ENCODE results near the gene PTPN22. TPM values are rescaled to one million over a fixed set of nuclear protein-coding genes. Genes with fewer than 3 reads are reported as not detected.

The PTPN22 gene
- total and polyA plus RNA-seq, 9 of the 15 experiments (the other 6 are each of a cell fraction or from before 2014, with no cell fraction given) = 0.45 to 4.6 (median 1.1) TPM

GRCh38 chr1:113913887-113914664 lies 42.6 kb upstream of the PTPN22 start (continued):
- TF ChIP-seq ZNF668 (CRISPR knock-in tag; IDR thresholded peaks at IDR 0.05) (no peak; the same call in 1 of the 2 replicates), MLLT1 (IDR thresholded peaks at IDR 0.05) (peak in 1 of 2 experiments; percentile 81; a peak in 1 of 4 replicates), TRIM28 (IDR thresholded peaks at IDR 0.05) (peak; percentile 90), ZNF57 (CRISPR knock-in tag; IDR thresholded peaks at IDR 0.05) (no peak), CBX2 (IDR thresholded peaks at IDR 0.05; ENCODE audit: insufficient read depth, low read length, poor library complexity, severe bottlenecking) (no peak), ZNF77 (CRISPR knock-in tag; IDR thresholded peaks at IDR 0.05) (no peak), STAT5B (CRISPR knock-in tag; IDR thresholded peaks at IDR 0.05) (no peak), GABPB1 (CRISPR knock-in tag; IDR thresholded peaks at IDR 0.05) (peak; percentile 60; the same call in 1 of the 2 replicates), NFXL1 (CRISPR knock-in tag; IDR thresholded peaks at IDR 0.05) (no peak), CHAMP1 (IDR thresholded peaks at IDR 0.05) (peak; percentile 97), MXI1 (IDR thresholded peaks at IDR 0.05; ENCODE audit: low read depth, low read length) (peak; percentile 76; the same call in 1 of the 2 replicates), ID3 (CRISPR knock-in tag; IDR thresholded peaks at IDR 0.05) (no peak), ID3 (tag; IDR thresholded peaks at IDR 0.05) (peak; percentile 90), ETV1 (tag; conservative IDR thresholded peaks at IDR 0.05; ENCODE audit: low read depth) (peak; percentile 60), ZNF175 (CRISPR knock-in tag; IDR thresholded peaks at IDR 0.05; ENCODE audit: low read depth) (peak; percentile 95), CSDE1 (IDR thresholded peaks at IDR 0.05) (peak in 1 of 2 experiments; percentile 29; a peak in 1 of 4 replicates), ZBED1 (IDR thresholded peaks at IDR 0.05) (peak; percentile 87; the same call in 1 of the 2 replicates), CBFA2T3 (IDR thresholded peaks at IDR 0.05) (peak; percentile 100), ZNF146 (CRISPR knock-in tag; IDR thresholded peaks at IDR 0.05; ENCODE audit: unreplicated experiment) (no peak), XRCC5 (IDR thresholded peaks at IDR 0.05; ENCODE audit: low read depth, low read length) (0 out of 2 replicates have a peak, but pooled peaks have one; percentile 32), LCOR (CRISPR knock-in tag; IDR thresholded peaks at IDR 0.05) (peak; percentile 82; the same call in 1 of the 2 replicates), RFX5 (IDR thresholded peaks at IDR 0.05; ENCODE audit: low read depth, low read length) (0 out of 2 replicates have a peak, but pooled peaks have one; percentile 34), HNRNPL (IDR thresholded peaks at IDR 0.05; ENCODE audit: low read depth, low read length) (0 out of 2 replicates have a peak, but pooled peaks have one; percentile 20), JUN (IDR thresholded peaks at IDR 0.05; ENCODE audit: borderline replicate concordance, low read depth, low read length) (no peak; the same call in 1 of the 2 replicates), JUN (CRISPR knock-in tag; IDR thresholded peaks at IDR 0.05; ENCODE audit: borderline replicate concordance) (no peak), NCOA1 (IDR thresholded peaks at IDR 0.05; ENCODE audit: low read depth) (peak; percentile 92), GTF2F1 (IDR thresholded peaks at IDR 0.05; ENCODE audit: low read depth, low read length) (no peak)

Data from K562 (cell line).